ENCODE results near the gene SLC38A2. TPM values are rescaled to one million over a fixed set of nuclear protein-coding genes. Genes with fewer than 3 reads are reported as not detected.

The SLC38A2 gene
- 107 TPM for total RNA-seq
- 100 to 1,000 TPM in 4 of 8 donors, 10 to 100 TPM in 4; 66.1 to 130 (median 100) TPM for polyA plus RNA-seq (ENCODE audit: insufficient read depth in 1 of 8, insufficient read length in 8 of 8, low replicate concordance in 1 of 8)
- long read RNA-seq, donor 1, full-length matches to known transcripts: 10 of 10 reads
- long read RNA-seq, donor 1, partial matches to known transcripts: 0 of 10 reads
- long read RNA-seq, donor 1, other reads (novel, unspliced or antisense): 0 of 10 reads
- long read RNA-seq, donor 2, full-length matches to known transcripts: 1 of 1 reads
- long read RNA-seq, donor 2, partial matches to known transcripts: 0 of 1 reads
- long read RNA-seq, donor 2, other reads (novel, unspliced or antisense): 0 of 1 reads
- long read RNA-seq, donor 3, full-length matches to known transcripts: 9 of 9 reads
- long read RNA-seq, donor 3, partial matches to known transcripts: 0 of 9 reads
- long read RNA-seq, donor 3, other reads (novel, unspliced or antisense): 0 of 9 reads
- long read RNA-seq, donor 4, full-length matches to known transcripts: 9 of 9 reads
- long read RNA-seq, donor 4, partial matches to known transcripts: 0 of 9 reads
- long read RNA-seq, donor 4, other reads (novel, unspliced or antisense): 0 of 9 reads
- long read RNA-seq, donor 5, full-length matches to known transcripts: 46 of 46 reads
- long read RNA-seq, donor 5, partial matches to known transcripts: 0 of 46 reads
- long read RNA-seq, donor 5, other reads (novel, unspliced or antisense): 0 of 46 reads
- long read RNA-seq, donor 6, full-length matches to known transcripts: 11 of 11 reads
- long read RNA-seq, donor 6, partial matches to known transcripts: 0 of 11 reads
- long read RNA-seq, donor 6, other reads (novel, unspliced or antisense): 0 of 11 reads
- long read RNA-seq, donor 7, full-length matches to known transcripts: 16 of 16 reads
- long read RNA-seq, donor 7, partial matches to known transcripts: 0 of 16 reads
- long read RNA-seq, donor 7, other reads (novel, unspliced or antisense): 0 of 16 reads
- long read RNA-seq, donor 8, full-length matches to known transcripts: 9 of 9 reads
- long read RNA-seq, donor 8, partial matches to known transcripts: 0 of 9 reads
- long read RNA-seq, donor 8, other reads (novel, unspliced or antisense): 0 of 9 reads
- long read RNA-seq, donor 9, full-length matches to known transcripts: 17 of 17 reads
- long read RNA-seq, donor 9, partial matches to known transcripts: 0 of 17 reads
- long read RNA-seq, donor 9, other reads (novel, unspliced or antisense): 0 of 17 reads
- long read RNA-seq, donor 10, full-length matches to known transcripts: 17 of 17 reads
- long read RNA-seq, donor 10, partial matches to known transcripts: 0 of 17 reads
- long read RNA-seq, donor 10, other reads (novel, unspliced or antisense): 0 of 17 reads
- long read RNA-seq, donor 11, full-length matches to known transcripts: 17 of 17 reads
- long read RNA-seq, donor 11, partial matches to known transcripts: 0 of 17 reads
- long read RNA-seq, donor 11, other reads (novel, unspliced or antisense): 0 of 17 reads

DNA sequence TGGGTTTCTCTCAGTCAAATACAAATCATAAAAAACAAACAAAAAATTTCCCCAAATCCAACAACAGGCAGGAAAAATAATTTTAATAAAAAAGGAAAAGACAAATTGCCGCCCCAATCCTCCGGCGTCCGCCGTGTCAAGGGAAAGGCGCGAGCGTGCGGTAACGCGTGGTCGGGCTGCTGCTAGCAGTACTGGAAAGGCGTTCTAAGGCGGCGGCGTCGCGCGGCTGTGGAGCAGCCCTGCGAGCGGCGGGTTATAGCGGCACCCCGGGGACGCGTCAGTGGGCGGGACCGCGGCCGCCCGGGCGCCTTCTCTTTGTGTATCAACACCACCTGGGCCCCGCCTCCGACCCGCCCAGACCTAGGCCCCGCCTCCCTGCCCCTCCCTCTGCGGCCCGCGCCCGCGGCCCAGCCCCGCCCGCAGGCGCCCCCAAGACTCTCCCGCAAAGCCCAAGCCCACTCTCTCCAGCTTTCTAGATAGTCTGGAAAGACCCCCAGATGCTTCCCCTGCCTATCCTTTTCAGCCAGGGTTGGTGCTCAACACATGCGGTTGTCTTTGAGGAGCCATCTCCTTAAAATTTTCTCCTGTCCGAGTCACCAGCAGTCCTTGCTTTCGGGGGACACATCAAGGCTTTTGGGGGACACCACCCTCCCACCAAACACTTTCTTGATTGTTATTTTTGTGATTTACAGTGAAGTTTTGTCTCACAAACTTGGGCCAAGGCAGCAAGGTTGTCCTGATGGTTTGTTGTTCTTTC lies at the start of gene SLC38A2:
SLC38A2 (minus strand) TSS at position 230 of the 757 bp plus-strand sequence. CDS start 1,480 bp downstream, outside the sequence.
- H3K36me3 ChIP-seq (ENCODE audit: control insufficient read depth, insufficient read depth, low read length): peaks cover 20% of the 10 kb centered on the region
- no peaks in the 10 kb centered on the region for H3K27me3 ChIP-seq (ENCODE audit: control insufficient read depth, insufficient read depth, low read length)
- under 1% methylated on average over 39 of the region's 48 CpGs for WGBS (ENCODE audit: insufficient coverage)
- peak within 1 kb of the TSS; percentile 65 for H3K4me3 ChIP-seq (ENCODE audit: low read length)
- H3K27ac ChIP-seq (ENCODE audit: low read length): peak within 1 kb of the TSS; percentile 96
- H3K9me3 ChIP-seq (replicated peaks; ENCODE audit: control insufficient read depth, low read depth, low read length): no peaks in the 10 kb centered on the region
- DNase-seq: peak; percentile 97
- peaks cover 17% of the 10 kb centered on the region for H3K4me1 ChIP-seq (ENCODE audit: control insufficient read depth, insufficient read depth, low read length)

- H3K4me1 ChIP-seq (ENCODE audit: control insufficient read depth, insufficient read depth, low read length): no peaks in the 10 kb centered on the region
- WGBS (ENCODE audit: insufficient coverage): no CpG with 5 or more reads among the region's 1 CpG
- no peak for DNase-seq
- H3K36me3 ChIP-seq (ENCODE audit: control insufficient read depth, insufficient read depth, low read length): no peaks in the 10 kb centered on the region
- H3K4me3 ChIP-seq (ENCODE audit: low read length): no peak overlapping the region
- no peak overlapping the region for H3K27ac ChIP-seq (ENCODE audit: low read length)
- no peaks in the 10 kb centered on the region for H3K27me3 ChIP-seq (ENCODE audit: control insufficient read depth, insufficient read depth, low read length)
- no peaks in the 10 kb centered on the region for H3K9me3 ChIP-seq (replicated peaks; ENCODE audit: control insufficient read depth, low read depth, low read length)
Measured at GRCh38 chr12:46419675-46420074, 47.1 kb upstream of the SLC38A2 start.

DNA sequence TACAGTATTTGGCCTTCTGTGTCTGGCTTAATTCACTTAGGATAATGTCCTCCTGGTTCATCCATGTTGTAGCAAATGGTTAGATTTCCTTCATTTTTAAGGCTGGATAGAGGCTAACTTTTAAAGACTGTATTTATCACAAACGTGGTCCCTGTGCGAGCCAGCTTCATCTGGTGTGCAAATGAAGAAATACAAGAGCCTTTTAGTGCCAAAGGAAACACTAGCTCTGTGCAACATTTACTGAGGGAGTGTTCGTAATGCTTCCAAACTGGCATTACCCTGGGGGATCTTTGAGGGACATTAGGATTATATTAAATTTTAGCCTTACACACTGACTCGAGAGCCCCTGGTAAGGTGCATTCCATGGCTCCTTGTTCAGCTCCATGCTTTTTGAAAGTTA lies 43.0 kb upstream of the SLC38A2 start:
- WGBS (ENCODE audit: insufficient coverage): no CpG with 5 or more reads among the region's 4 CpGs
- H3K4me1 ChIP-seq (ENCODE audit: control insufficient read depth, insufficient read depth, low read length): no peaks in the 10 kb centered on the region

GRCh38 chr12:46414591-46415268 lies 42.2 kb upstream of the SLC38A2 start:
- Histone ChIP-seq H3K4me3 (ENCODE audit: low read length) (no peak overlapping the region), H3K27me3 (ENCODE audit: control insufficient read depth, insufficient read depth, low read length) (no peaks in the 10 kb centered on the region), H3K9me3 (replicated peaks; ENCODE audit: control insufficient read depth, low read depth, low read length) (no peaks in the 10 kb centered on the region), H3K4me1 (ENCODE audit: control insufficient read depth, insufficient read depth, low read length) (no peaks in the 10 kb centered on the region), H3K36me3 (ENCODE audit: control insufficient read depth, insufficient read depth, low read length) (no peaks in the 10 kb centered on the region), H3K27ac (ENCODE audit: low read length) (no peak overlapping the region)
- no CpG with 5 or more reads among the region's 1 CpG for WGBS (ENCODE audit: insufficient coverage)
- no peak for DNase-seq

More for the DNA sequence above, 43.0 kb upstream of the SLC38A2 start:
- H3K27me3 ChIP-seq (ENCODE audit: control insufficient read depth, insufficient read depth, low read length): no peaks in the 10 kb centered on the region
- DNase-seq: no peak
- H3K27ac ChIP-seq (ENCODE audit: low read length): no peak overlapping the region
- H3K36me3 ChIP-seq (ENCODE audit: control insufficient read depth, insufficient read depth, low read length): no peaks in the 10 kb centered on the region
- H3K9me3 ChIP-seq (replicated peaks; ENCODE audit: control insufficient read depth, low read depth, low read length): no peaks in the 10 kb centered on the region
- no peak overlapping the region for H3K4me3 ChIP-seq (ENCODE audit: low read length)

GRCh38 chr12:46413368-46413767 lies 40.8 kb upstream of the SLC38A2 start:
- WGBS (ENCODE audit: insufficient coverage): no CpG with 5 or more reads among the region's 2 CpGs
- no peak for DNase-seq
- no peaks in the 10 kb centered on the region for H3K36me3 ChIP-seq (ENCODE audit: control insufficient read depth, insufficient read depth, low read length)
- H3K27ac ChIP-seq (ENCODE audit: low read length): no peak overlapping the region
- no peaks in the 10 kb centered on the region for H3K9me3 ChIP-seq (replicated peaks; ENCODE audit: control insufficient read depth, low read depth, low read length)
- no peak overlapping the region for H3K4me3 ChIP-seq (ENCODE audit: low read length)
- peaks cover 2% of the 10 kb centered on the region for H3K4me1 ChIP-seq (ENCODE audit: control insufficient read depth, insufficient read depth, low read length)
- H3K27me3 ChIP-seq (ENCODE audit: control insufficient read depth, insufficient read depth, low read length): no peaks in the 10 kb centered on the region

DNA sequence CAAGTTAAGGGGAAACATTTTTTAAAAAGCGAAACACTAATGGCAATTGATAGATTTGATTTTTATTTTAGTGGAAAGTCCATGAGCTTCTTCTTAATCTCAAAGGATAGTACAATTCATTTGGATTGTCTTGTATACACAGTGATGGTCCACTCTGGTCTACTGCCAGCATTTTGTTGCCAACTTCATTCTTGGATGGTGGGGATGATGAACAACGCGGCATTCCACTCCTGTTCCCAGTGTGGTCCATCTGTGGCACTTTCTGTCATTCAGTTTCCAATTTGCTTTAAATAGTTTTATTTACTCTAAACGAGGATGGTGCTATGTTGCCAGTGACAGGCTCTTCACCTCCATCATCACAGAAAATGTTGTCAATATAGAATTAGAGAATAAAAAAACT lies 40.3 kb upstream of the SLC38A2 start:
- Histone ChIP-seq H3K36me3 (ENCODE audit: control insufficient read depth, insufficient read depth, low read length) (no peaks in the 10 kb centered on the region), H3K27me3 (ENCODE audit: control insufficient read depth, insufficient read depth, low read length) (no peaks in the 10 kb centered on the region), H3K4me1 (ENCODE audit: control insufficient read depth, insufficient read depth, low read length) (peaks cover 2% of the 10 kb centered on the region), H3K27ac (ENCODE audit: low read length) (no peak overlapping the region), H3K9me3 (replicated peaks; ENCODE audit: control insufficient read depth, low read depth, low read length) (no peaks in the 10 kb centered on the region), H3K4me3 (ENCODE audit: low read length) (no peak overlapping the region)
- no peak for DNase-seq
- WGBS (ENCODE audit: insufficient coverage): 100% methylated on average over 1 of the region's 4 CpGs

DNA sequence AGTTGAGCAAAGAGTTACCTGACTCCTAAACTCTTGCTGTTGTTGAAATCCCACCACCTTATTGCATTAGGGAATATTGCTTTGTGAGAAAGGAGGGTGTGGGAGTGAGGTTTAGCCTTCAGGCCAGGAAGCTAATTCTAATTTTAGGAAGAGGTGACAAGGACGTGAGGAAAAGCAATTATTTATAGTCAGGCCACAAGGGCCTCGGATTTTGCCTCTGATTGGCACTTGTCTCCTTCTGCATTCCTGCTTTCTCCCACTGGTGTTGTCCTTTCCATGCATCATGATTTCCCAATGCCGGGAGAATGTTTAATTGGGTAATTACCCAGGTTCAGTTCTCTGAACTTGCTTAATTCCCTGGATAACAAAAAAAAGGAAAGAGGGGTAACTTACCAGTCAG lies 37.9 kb upstream of the SLC38A2 start:
- WGBS (ENCODE audit: insufficient coverage): no CpG with 5 or more reads among the region's 3 CpGs
- Histone ChIP-seq H3K4me1 (ENCODE audit: control insufficient read depth, insufficient read depth, low read length) (peaks cover 2% of the 10 kb centered on the region), H3K9me3 (replicated peaks; ENCODE audit: control insufficient read depth, low read depth, low read length) (no peaks in the 10 kb centered on the region), H3K27me3 (ENCODE audit: control insufficient read depth, insufficient read depth, low read length) (no peaks in the 10 kb centered on the region), H3K4me3 (ENCODE audit: low read length) (no peak overlapping the region), H3K27ac (ENCODE audit: low read length) (no peak overlapping the region), H3K36me3 (ENCODE audit: control insufficient read depth, insufficient read depth, low read length) (no peaks in the 10 kb centered on the region)
- no peak for DNase-seq

DNA sequence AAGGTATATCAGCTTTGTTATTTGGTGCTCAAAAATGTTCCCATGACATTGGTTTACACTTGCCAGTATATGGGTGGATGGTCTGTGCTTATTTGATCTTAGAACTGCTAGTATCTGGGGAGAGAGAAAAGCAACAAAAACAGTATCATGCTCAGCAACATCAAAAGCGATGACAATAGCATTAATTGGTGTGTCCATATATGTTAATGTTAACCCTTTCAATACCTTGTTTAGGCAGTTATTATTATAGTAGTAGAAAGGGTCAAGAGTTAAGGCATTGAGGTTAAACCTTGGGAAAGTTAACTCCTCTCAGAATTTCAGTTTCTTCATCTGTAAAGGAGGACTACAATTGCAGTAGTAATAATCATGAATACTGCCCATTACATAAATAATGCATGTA lies 37.4 kb upstream of the SLC38A2 start:
- Histone ChIP-seq H3K27ac (ENCODE audit: low read length) (no peak overlapping the region), H3K4me3 (ENCODE audit: low read length) (no peak overlapping the region), H3K4me1 (ENCODE audit: control insufficient read depth, insufficient read depth, low read length) (peaks cover 2% of the 10 kb centered on the region), H3K36me3 (ENCODE audit: control insufficient read depth, insufficient read depth, low read length) (no peaks in the 10 kb centered on the region), H3K27me3 (ENCODE audit: control insufficient read depth, insufficient read depth, low read length) (no peaks in the 10 kb centered on the region), H3K9me3 (replicated peaks; ENCODE audit: control insufficient read depth, low read depth, low read length) (no peaks in the 10 kb centered on the region)
- WGBS (ENCODE audit: insufficient coverage): no CpG with 5 or more reads among the region's 1 CpG
- DNase-seq: no peak

Measured in muscle of leg (tissue), 16 donors.